ENCODE data around the gene MAP2K5. TPM values are rescaled to one million over a fixed set of nuclear protein-coding genes. Genes with fewer than 3 reads are reported as not detected.

Gene MAP2K5
- total and polyA plus RNA-seq, 9 of the 15 experiments (the other 6 are each of a cell fraction or from before 2014, with no cell fraction given), result 0.41 to 16.5 (median 7.5) TPM

DNA sequence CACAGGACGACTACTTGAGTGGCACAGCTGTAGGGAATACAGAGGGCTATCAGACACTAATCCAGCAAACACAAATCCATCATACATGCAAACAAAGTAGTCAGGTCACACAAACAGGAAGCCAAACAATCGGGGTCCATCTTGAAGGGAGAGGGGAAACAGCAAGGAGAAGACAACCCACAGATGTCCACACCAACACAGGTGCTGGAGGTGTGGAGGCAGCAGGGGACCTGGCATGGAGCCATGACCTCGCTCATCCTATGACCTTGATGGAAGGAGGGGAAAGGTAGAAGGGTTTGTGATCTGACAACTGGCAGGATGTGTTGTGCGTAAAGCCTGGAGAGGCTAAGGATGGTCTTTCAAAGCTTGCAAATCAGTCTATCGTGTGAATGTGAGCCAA lies 242.9 kb downstream of the MAP2K5 start:
- no peak overlapping the region for H2AFZ ChIP-seq (ENCODE audit: low read depth, low read length)
- POLR2A ChIA-PET, result interaction anchor here (0.6 kb wide), 1 partner anchor 48 kb away, joined by 3 read pairs; no protein-coding TSS in a partner anchor
- no peak overlapping the region for H3K4me2 ChIP-seq (ENCODE audit: insufficient read depth, low read length)

More for the DNA sequence above, 242.9 kb downstream of the MAP2K5 start:
- Histone ChIP-seq H3K79me2 (ENCODE audit: control insufficient read depth, insufficient read depth, low read length) (no peaks in the 10 kb centered on the region), H4K20me1 (replicated peaks; ENCODE audit: control insufficient read depth, insufficient read depth, low read length) (no peaks in the 10 kb centered on the region), H3K27ac (ENCODE audit: extremely low read depth, low read depth, low read length) (no peak overlapping the region), H3K9ac (ENCODE audit: insufficient read depth in 1 of 2, low read depth in 2 of 2, low read length in 2 of 2) (no peak overlapping the region), H3K4me3 (no peak overlapping the region), H3K27me3 (ENCODE audit: control insufficient read depth in 2 of 2, insufficient read depth in 2 of 2, low read length in 2 of 2) (no peaks in the 10 kb centered on the region), H3K9me1 (ENCODE audit: control insufficient read depth, insufficient read depth, low read length) (no peaks in the 10 kb centered on the region), H3K4me1 (replicated peaks in 1 of 2; ENCODE audit: control insufficient read depth in 2 of 2, insufficient read depth in 2 of 2, low read length in 2 of 2) (peaks cover 0 to 8% of the 10 kb centered on the region in 2 experiments; a peak in 3 of 5 replicates), H3K36me3 (ENCODE audit: control insufficient read depth, insufficient read depth, low read length) (no peaks in the 10 kb centered on the region), H3K9me3 (replicated peaks; ENCODE audit: control insufficient read depth, insufficient read depth, low read depth, low read length) (no peaks in the 10 kb centered on the region)
- CTCF ChIA-PET (ENCODE audit: low intra/inter-chr PET ratio), result no interaction called here
- no TSS peak for BruUV-seq (replicated peaks)
- 45% methylated on average over 5 of the region's 5 CpGs for WGBS (ENCODE audit: insufficient coverage, low coverage, missing lambda C conversion rate)
- TF ChIP-seq, protein P1, sequence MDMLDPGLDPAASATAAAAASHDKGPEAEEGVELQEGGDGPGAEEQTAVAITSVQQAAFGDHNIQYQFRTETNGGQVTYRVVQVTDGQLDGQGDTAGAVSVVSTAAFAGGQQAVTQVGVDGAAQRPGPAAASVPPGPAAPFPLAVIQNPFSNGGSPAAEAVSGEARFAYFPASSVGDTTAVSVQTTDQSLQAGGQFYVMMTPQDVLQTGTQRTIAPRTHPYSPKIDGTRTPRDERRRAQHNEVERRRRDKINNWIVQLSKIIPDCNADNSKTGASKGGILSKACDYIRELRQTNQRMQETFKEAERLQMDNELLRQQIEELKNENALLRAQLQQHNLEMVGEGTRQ (CRISPR knock-in tag; IDR thresholded peaks at IDR 0.05), result no peak
- TF ChIP-seq PTBP1 (IDR thresholded peaks at IDR 0.05; ENCODE audit: low read depth, low read length) (no peak), NFIC (IDR thresholded peaks at IDR 0.05) (peak; percentile 57), CHD4 (IDR thresholded peaks at IDR 0.05; ENCODE audit: insufficient read depth, insufficient replicate concordance, low read depth, low read length, poor library complexity, severe bottlenecking) (no peak), RFX1 (IDR thresholded peaks at IDR 0.05) (no peak), HOXB6 (CRISPR knock-in tag; IDR thresholded peaks at IDR 0.05; ENCODE audit: borderline replicate concordance) (no peak)
- TF ChIP-seq, protein P2, sequence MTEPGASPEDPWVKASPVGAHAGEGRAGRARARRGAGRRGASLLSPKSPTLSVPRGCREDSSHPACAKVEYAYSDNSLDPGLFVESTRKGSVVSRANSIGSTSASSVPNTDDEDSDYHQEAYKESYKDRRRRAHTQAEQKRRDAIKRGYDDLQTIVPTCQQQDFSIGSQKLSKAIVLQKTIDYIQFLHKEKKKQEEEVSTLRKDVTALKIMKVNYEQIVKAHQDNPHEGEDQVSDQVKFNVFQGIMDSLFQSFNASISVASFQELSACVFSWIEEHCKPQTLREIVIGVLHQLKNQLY (CRISPR knock-in tag; conservative IDR thresholded peaks at IDR 0.05), result no peak
- in situ Hi-C loops (cut with MboI), result no loop called here
- DNase-seq (ENCODE audit: extremely low read depth in 1 of 4, low spot score in 3 of 4), result no peak
- FAIRE-seq, result no peak
- no peak for ATAC-seq
- intact Hi-C loops (cut with micrococcal nuclease), result no loop called here
